Spleen (tissue), 7 donors: ENCODE data around the gene CDK19.

Experiments
- POLR2A ChIP-seq, 3 donors: fragments of 450-650 bp; IDR thresholded peaks; one replicate each; pipeline ENCODE4 v1.5.1; 2017; ENCODE audit warnings: antibody characterized with exemption in 3 of 3, mild to moderate bottlenecking in 1 of 3
- TF ChIP-seq, protein P1 (sequence below), 11 experiments: fragments of 200-600 bp in 7 of 11; fragments of 450-650 bp in 4 of 11; sonication (generic) in 4 of 11; IDR thresholded peaks in 8 of 11; conservative IDR thresholded peaks in 3 of 11; 1 replicate in 7 of 11; 2 replicates in 4 of 11; pipeline versions ENCODE4 v1.4.0 to v1.8.0; 2016 to 2021; ENCODE audit warnings: antibody characterized with exemption in 11 of 11, inconsistent platforms in 4 of 11, mild to moderate bottlenecking in 1 of 11
- donor health status: DM: no; HTN: no; CAD: no; lungs with moderate emphysema.
- donor health status: DM: no; HTN: no; CAD: no.
- donor health status: DM: no; HTN: no; CAD: no.

DNA sequence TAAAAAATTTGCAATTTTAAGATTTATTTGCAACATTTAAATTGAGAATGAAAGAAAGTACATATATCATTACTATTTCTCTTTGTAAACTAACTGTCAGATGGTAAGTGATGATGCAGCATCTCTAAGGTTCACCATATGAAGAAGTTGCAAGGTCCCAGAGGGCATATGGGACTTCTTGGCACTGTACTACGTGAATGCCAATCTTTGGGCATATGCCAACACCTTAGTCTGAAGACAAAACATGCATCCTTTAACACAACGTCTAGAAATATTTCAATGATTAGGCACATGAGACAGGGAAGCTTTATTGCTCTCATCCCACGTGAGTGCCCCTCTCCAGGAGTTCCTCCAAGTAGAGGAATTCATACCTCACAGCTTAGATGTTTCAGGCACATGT is 66.8 kb downstream of the CDK19 start:
- TF ChIP-seq, protein P1, sequence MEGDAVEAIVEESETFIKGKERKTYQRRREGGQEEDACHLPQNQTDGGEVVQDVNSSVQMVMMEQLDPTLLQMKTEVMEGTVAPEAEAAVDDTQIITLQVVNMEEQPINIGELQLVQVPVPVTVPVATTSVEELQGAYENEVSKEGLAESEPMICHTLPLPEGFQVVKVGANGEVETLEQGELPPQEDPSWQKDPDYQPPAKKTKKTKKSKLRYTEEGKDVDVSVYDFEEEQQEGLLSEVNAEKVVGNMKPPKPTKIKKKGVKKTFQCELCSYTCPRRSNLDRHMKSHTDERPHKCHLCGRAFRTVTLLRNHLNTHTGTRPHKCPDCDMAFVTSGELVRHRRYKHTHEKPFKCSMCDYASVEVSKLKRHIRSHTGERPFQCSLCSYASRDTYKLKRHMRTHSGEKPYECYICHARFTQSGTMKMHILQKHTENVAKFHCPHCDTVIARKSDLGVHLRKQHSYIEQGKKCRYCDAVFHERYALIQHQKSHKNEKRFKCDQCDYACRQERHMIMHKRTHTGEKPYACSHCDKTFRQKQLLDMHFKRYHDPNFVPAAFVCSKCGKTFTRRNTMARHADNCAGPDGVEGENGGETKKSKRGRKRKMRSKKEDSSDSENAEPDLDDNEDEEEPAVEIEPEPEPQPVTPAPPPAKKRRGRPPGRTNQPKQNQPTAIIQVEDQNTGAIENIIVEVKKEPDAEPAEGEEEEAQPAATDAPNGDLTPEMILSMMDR (IDR thresholded peaks at IDR 0.05 in 8 of 11, conservative IDR thresholded peaks at IDR 0.05 in 3 of 11) = no peak
- no peak for TF ChIP-seq POLR2A (IDR thresholded peaks at IDR 0.05)
